HG03432 (cell line): ENCODE measurements around the gene KCNK6.

Experiments
- ATAC-seq: cut with Tn5 transposase; IDR thresholded peaks from one replicate; pipeline ENCODE4 v1.9.1; 2021; ENCODE audit warnings: mild to moderate bottlenecking, moderate library complexity; ENCODE audit not compliant: unreplicated experiment

The KCNK6 gene

GRCh38 chr19:38319421-38320258 lies at the start of gene KCNK6:
KCNK6 (plus strand) TSS chr19:38319845; CDS start chr19:38319951, 106 bp downstream.
- ATAC-seq, result no peak

GRCh38 chr19:38270587-38271167 lies 49.0 kb upstream of the KCNK6 start:
- ATAC-seq, result no peak

GRCh38 chr19:38273499-38273898 lies 46.1 kb upstream of the KCNK6 start:
- no peak for ATAC-seq

- ATAC-seq, result no peak
Measured at GRCh38 chr19:38274739-38275138, 44.9 kb upstream of the KCNK6 start.

- no peak for ATAC-seq
Measured at GRCh38 chr19:38276942-38277517, 42.6 kb upstream of the KCNK6 start.

- ATAC-seq, result no peak
Measured at GRCh38 chr19:38277549-38277948, 42.1 kb upstream of the KCNK6 start.

- no peak for ATAC-seq
Measured at GRCh38 chr19:38277969-38278680, 41.5 kb upstream of the KCNK6 start.

- no peak for ATAC-seq
Measured at GRCh38 chr19:38278751-38279150, 40.9 kb upstream of the KCNK6 start.

- ATAC-seq, result no peak
Measured at GRCh38 chr19:38280030-38280921, 39.4 kb upstream of the KCNK6 start.

GRCh38 chr19:38281811-38282566 lies 37.7 kb upstream of the KCNK6 start:
- ATAC-seq, result no peak

GRCh38 chr19:38283271-38283670 lies 36.4 kb upstream of the KCNK6 start:
- no peak for ATAC-seq

- no peak for ATAC-seq
Measured at GRCh38 chr19:38284422-38284821, 35.2 kb upstream of the KCNK6 start.

- no peak for ATAC-seq
Measured at GRCh38 chr19:38285567-38285966, 34.1 kb upstream of the KCNK6 start.

- no peak for ATAC-seq
Measured at GRCh38 chr19:38287604-38288003, 32.0 kb upstream of the KCNK6 start.

- no peak for ATAC-seq
Measured at GRCh38 chr19:38288123-38288855, 31.4 kb upstream of the KCNK6 start.

GRCh38 chr19:38289955-38290354 lies 29.7 kb upstream of the KCNK6 start:
- ATAC-seq, result no peak

GRCh38 chr19:38290631-38291147 lies 29.0 kb upstream of the KCNK6 start:
- ATAC-seq, result no peak

- ATAC-seq, result no peak
Measured at GRCh38 chr19:38291855-38292254, 27.8 kb upstream of the KCNK6 start.

GRCh38 chr19:38293281-38293680 lies 26.4 kb upstream of the KCNK6 start:
- ATAC-seq, result no peak
